Stimulated activated naive CD4-positive, alpha-beta T cell (primary cell): Measurements from ENCODE around the gene B4GALNT1.
"Not testable (repeated sequence)": the region's sequence is repeated elsewhere in the genome, so short reads cannot be mapped to it uniquely, and the experiment has no call there.

ENCODE experiments used
- DNase-seq, 6 experiments: peaks; one replicate each; lab custom pipeline; 2025; lab: John Stamatoyannopoulos, UW

The B4GALNT1 gene

DNA sequence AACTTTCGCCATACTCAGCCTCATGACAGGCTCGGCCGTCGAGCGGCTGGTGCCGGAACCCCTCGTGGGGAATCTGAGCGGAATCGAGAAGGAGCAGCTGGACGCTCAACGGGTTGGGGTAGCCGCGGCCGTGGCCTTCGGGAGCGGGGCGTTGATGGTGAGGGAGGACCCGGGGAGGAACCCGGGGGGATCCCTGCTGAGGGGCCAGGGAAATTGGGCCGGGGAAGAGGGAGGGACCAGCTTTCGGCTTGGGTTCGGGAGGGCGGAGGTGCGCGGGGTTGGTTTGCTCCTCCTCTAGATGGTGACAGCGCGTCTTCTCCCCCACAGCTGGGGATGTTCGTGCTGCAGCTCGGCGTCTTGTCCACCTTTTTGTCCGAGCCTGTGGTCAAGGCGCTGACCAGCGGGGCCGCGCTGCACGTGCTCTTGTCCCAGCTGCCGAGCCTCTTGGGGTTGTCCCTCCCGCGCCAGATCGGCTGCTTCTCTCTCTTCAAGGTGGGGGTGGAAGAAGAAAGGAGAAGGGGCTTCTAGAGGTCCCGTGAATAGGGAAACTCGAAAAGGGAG, 12.0 kb downstream of the B4GALNT1 start:
- DNase-seq, result peak in 1 of 6 experiments; percentile 49

GRCh38 chr12:57620245-57620935, 12.6 kb downstream of the B4GALNT1 start:
- peak in 1 of 6 experiments; percentile 45 for DNase-seq

DNA sequence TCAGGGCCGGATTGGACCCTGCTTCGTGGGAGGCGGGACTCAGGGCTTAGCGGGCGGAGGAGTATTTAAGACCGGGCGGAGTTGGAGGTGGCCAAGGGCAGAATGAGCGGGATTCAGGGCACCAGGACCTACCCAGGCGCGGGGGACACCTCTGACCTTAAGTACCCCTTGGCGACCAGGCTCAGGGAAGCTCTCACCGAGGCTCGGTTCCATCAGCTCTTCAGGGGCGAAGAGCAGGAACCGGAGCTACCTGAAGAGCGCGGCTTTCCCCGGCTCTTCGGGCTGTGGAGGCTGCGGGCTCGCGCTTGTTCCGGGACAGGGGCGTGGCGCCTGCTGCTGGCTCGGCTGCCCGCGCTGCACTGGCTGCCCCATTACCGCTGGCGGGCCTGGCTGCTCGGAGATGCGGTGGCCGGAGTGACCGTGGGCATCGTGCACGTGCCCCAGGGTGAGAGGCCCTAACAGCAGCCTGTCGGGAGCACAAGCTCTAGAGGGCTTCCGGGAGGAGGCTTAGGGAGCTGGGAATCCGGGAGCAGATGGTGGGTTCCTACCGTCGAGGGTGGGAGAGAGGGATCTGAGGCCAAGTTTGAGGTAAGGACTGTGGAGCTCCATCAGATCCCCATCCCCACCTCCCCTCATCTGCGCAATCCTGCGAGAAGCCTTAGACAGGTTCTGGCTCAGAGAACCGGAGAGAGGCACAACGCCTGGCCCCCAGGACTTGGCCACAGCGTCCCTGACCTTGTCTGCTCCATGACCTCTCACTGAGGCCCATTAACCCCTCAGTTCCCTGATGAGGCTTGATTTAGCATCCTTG, 13.4 kb downstream of the B4GALNT1 start:
- peak in 2 of 6 experiments; percentile 18 to 30 for DNase-seq

DNA sequence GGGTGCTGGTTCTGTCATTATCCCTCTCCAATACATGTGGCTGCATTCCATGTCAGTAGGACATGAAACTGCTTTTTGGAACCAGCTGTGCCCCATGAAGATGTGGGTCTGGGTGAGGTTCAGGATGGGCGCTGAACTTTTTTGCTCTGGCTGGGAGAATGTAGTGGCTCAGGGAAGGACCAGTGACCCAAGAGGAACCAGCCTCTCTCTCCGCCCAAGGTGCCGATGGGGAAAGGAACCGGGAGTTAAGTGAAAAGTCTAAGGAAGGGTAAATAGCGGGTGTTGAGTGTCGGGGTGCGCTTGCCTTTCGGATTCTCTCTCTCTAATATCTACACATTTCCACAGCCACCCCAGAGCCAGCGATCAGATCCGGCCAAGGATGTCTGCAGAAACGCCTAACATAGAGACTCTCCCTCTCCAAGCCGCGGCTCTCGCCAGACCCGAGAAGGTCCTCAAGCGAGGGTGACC, 14.0 kb downstream of the B4GALNT1 start:
- DNase-seq, result no peak

- not testable (repeated sequence) for DNase-seq
Measured at GRCh38 chr12:57618431-57618830, 14.6 kb downstream of the B4GALNT1 start.

DNA sequence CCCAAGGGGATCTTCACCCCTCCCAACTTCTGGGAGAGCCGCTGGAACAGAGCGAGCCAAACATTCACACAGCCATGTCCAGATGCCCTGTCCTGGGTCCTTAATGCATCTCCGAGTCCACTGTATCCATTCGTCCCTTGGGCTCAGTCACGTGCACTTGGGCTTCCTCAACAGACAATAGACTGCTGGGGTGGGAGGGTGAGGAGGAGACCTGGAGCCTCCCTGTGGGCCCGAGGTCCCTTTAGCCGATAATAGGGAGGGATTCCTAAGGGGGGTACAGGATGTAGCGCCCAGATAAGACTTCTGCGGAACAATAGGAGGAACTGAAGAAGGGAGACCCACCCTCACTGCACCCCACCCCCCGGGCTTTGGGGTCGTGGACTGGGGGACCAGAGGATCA, 15.1 kb downstream of the B4GALNT1 start:
- DNase-seq, result no peak

DNA sequence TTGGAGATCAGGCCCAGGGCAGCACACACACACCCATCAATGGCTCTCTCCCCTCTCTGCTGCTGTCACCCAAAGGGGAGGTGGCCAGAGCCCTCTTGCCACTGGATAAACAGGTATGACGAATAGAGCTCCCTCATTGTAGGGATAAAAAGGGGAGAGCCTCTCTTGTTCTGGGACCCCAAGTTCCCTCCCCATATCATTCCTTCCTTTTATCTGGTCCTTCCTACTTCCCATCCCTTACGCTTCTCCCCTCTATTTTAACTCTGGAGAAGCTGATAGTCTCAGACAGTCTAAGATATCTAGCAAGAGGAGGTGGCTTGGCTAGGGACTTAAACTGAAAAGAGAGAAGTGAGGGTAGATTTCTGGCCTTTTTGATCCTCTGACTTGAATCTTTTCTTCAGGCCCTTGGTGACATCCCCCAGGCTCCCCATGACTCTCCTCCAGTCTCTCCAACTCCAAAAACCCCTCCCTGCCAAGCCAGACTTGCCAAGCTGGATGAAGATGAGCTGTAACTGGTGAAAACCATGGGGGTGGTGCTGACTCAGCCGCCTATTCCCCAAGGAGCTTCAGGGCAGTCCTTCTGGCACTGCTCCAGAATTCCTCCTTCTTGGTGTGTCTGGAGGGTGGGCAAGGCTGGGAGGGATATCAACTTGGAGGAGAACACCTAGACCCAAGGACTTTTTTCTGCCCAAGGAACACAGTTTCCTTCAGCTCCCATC, 16.5 kb downstream of the B4GALNT1 start:
- no peak for DNase-seq

- no peak for DNase-seq
Measured at GRCh38 chr12:57615637-57616036, 17.4 kb downstream of the B4GALNT1 start.

- no peak for DNase-seq
Measured at GRCh38 chr12:57614948-57615500, 18.0 kb downstream of the B4GALNT1 start.

DNA sequence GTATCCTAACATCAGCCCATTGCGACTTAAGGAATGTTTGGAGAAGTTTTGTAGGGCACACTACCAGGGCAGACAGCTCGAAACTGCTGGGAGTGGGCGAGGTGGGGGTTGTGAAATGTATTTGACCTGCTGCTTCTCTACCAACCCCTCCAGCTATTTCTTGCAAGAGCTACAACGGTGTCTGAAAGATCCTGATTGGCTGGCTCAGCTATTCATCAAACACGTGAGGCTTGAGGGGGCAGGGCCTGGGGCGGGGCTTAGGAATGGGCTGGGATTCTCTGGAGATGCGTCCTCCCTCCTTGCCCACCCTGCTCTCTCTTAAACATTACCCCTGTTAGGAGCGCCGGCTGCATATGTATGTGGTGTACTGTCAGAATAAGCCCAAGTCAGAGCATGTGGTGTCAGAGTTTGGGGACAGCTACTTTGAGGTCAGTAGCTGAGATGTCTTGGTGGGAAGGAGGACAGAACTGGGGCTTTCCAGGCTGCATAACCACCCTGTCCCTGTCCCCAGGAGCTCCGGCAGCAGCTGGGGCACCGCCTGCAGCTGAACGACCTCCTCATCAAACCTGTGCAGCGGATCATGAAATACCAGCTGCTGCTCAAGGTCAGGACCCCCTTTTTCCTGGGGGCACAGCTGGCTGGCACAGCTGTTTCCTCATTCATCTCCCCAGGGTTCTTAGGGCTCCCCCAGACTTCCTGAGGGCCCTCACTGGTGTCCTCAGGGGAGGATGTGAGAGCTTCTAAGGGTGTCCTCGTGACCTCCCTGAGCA, 18.6 kb downstream of the B4GALNT1 start:
- DNase-seq, result no peak

DNA sequence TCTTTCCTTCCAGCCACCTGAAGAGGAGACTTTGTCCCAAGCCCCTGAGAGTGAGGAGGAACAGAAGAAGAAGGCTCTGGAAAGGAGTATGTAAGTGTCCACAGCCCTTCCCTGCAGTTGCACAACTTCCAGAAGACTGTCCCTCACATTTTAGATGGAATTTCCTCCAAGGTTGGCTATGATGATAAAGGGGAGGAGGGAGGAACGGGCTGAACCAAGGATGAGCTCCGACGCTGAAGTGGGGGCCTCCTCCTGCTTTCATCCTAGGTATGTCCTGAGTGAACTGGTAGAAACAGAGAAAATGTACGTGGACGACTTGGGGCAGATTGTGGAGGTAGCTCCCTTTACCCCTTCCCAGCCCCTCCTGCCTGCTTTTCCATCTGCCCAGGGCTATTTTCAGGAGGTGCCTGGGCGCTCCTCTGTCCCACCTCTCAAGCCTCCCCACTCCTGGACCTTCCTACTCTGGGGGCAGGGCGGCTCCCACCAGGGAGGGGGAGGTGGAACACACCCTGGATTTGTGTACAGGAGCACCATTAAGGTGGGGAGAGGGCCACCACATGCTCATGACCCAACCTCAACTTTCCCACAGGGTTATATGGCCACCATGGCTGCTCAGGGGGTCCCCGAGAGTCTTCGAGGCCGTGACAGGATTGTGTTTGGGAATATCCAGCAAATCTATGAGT, 19.4 kb downstream of the B4GALNT1 start:
- DNase-seq, result no peak

DNA sequence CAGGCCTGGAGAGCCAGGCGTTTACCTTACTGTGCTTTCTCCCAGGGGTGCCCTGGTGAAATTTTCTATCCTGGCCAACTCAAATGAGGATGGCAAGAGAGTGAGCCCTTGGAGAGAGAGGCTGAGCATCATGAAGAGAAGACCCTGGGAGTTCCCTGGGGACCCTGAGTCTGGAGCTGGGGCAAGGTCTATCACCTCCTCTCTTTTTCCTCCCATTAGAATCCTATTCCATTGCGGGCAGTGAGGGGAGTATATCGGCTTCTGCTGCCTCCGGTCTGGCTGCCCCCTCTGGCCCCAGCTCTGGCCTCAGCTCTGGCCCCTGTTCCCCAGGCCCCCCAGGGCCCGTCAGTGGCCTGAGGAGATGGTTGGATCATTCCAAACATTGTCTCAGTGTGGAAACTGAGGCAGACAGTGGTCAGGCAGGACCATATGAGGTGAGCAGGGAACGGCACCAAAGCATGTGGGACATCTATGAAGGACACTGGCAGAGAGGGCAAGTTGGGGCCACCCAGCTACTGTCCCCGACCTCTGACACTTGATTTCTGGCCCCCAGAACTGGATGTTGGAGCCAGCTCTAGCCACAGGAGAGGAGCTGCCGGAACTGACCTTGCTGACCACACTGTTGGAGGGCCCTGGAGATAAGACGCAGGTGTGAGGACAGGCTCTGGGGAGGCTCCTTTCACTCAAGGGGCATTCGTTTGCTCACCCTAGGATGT, 20.1 kb downstream of the B4GALNT1 start:
- no peak for DNase-seq

DNA sequence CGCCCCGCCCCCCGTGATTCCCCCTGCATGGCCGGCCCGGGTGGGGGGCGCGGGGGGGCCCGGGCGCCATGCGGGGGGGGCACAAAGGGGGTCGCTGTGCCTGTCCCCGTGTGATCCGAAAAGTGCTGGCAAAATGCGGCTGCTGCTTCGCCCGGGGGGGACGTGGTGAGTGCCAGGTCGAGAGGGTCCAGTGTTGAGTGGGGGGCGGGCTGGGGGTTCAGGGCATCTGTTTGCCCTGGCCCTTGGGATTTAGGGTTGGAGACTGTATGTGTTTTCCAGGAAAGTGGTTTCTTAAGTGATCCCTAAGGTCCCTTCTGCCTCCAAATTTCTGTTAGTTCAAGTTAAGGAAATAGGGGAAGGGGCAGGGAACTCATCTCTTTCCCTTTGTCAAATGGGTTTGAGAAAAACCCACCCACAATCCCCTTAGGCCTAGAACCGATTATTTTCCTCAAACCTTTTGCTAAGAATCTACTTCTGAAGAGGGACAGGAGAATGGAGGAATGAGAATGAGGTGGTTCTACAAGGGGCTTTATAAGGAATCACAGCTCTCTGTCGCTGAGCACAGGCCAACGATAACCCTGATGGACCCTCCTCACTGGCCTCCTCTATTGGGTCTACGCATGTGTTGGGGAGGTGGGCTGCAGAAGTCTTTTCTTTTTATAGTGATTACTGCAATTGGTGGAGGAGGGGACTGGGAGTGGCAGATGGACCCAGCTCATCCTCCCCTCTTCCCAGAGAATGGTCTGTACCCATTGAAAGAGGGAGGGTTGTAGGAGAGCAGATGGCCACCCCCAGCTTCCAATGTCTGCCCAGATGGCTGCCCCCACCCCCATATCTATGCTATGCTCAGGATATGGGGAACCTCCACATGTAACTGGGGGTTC, 20.9 kb downstream of the B4GALNT1 start:
- DNase-seq, result no peak

DNA sequence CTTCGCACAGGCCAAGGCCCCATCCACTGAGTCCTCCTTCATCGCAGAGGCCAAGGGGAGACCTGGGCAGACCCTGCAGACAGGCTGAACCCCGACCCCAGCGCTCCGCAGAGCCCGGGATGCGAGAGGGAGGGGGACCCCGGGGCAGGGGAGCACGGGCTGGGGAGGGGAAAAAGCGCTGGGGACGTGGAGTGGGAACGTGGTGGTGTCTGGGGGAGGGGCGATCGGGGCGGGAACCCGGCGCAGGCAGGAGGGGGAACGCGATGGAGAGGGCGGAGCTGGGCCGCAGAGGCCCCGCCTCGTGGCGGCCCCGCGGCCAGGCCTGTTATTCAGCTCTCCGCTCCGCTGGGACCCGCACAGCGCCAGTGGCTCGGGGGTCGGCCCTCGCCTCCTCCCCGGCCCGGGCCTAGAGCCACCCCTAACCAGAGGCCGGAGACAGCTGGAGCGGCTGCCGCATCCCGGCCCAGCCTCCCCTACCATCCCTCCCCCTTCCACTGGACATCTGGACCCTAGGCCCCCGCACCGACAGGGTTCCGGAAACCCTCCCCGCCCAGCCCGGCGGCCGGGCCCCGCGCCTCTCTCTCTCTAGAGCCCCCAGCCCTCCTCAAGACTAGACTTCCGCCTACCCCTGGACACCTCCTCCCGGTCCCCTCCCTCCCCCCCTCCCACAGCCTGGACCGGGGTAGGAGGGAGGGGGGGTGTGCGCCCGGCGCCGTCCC, 21.7 kb downstream of the B4GALNT1 start, which contains the start of gene ARHGEF25:
Gene ARHGEF25, plus strand, starts transcription at position 328 of the 719 bp plus-strand sequence. CDS start 460 bp downstream, outside the sequence.
- peak in 4 of 6 experiments; percentile 19 to 41 (median 32) for DNase-seq

DNA sequence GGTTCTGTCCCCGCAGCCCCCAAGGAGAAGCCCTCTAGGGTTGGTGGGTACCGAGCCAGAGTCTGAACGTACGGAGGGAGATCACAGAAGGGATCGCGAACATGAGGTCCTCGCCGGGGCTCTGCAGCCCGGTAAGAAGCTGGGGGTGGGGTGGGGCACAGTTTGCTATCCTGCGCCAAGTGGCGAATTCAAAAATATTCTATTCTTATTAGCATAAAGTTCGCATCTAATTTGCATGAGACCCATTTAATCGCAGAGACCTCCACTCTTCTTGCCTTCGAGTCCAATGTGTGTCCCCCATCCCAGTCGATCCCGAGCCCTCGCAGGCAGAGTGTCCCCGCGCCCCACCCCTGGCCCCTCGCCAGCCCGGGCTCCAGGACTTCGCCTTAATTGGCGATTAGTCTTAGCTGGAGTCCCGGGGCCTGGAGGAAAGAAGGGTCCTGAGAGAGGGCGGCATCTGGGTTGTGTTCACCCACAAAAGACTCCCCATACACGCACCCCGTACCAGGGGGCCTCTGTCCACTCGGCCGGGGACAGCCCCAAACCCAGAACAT, 22.4 kb downstream of the B4GALNT1 start:
- DNase-seq, result peak in 1 of 6 experiments; percentile 43

DNA sequence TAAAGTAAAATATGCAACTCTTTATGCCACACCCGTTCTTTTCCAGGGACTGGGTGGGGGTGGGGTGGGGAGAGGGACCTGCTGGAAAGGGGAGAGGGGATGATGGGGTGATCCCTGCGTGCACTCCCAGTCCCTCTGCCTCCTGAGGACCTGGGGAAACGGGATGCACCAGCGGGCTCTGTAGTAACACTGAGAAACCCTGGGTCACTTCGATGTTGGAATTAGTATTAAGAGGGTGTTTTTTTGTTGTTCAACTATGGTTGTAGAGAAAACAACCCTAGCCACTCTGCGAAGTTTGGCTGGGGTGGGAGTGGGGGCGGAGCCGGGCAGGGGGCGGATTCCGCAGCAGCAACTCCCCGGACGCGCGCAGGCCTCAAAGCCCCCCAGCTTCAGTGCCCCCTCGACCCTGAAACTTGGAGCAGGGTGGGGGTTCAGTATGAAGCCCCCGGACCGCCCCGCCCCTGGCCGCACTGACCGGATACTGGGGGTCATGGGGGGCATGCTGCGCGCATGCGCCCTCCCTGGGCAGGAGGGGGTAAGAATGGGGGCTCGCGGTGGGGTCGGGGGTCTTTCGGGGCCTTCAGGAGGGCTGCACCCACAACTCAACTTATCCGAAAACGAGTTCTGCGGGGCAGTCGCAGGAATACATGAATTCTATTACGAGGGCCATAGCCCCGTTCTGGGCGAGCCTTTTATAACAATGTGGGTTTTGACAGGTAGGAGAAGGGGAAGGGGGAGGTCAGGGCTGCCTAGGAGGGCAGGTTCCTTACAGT, 23.0 kb downstream of the B4GALNT1 start:
- DNase-seq, result no peak
